Calu3 (cell line): ENCODE data around the gene CCDC148. TPM values are rescaled to one million over a fixed set of nuclear protein-coding genes. Genes with fewer than 3 reads are reported as not detected.

Source experiments
- BruUV-seq: library from RNA; stranded (reverse); fragments of 400-500 nt; replicated peaks from 2 replicates; lab custom pipeline; 2021; lab: Mats Ljungman, UMichigan
- CTCF ChIA-PET: fragments of 300-600 bp; sonication (Branson Sonifier 250); formaldehyde crosslinking; loops from one replicate; lab custom pipeline; 2022; ENCODE audit warnings: antibody characterized with exemption; lab: Charles Lee
- DNase-seq: peaks from one replicate; pipeline ENCODE4 v3.0.0; 2022
- H3K27ac Mint-ChIP-seq: one replicate; pipeline ENCODE4 v1.8.0; 2022; ENCODE audit warnings: mixed read lengths; ENCODE audit not compliant: unreplicated experiment
- H3K27me3 Mint-ChIP-seq: one replicate; pipeline ENCODE4 v1.8.0; 2022; ENCODE audit warnings: mixed read lengths; ENCODE audit not compliant: unreplicated experiment
- H3K36me3 Mint-ChIP-seq: one replicate; pipeline ENCODE4 v1.8.0; 2022; ENCODE audit warnings: mild to moderate bottlenecking, moderate library complexity, mixed read lengths; ENCODE audit not compliant: insufficient read depth, unreplicated experiment
- H3K4me1 Mint-ChIP-seq: one replicate; pipeline ENCODE4 v1.8.0; 2022; ENCODE audit warnings: mild to moderate bottlenecking, low read depth, mixed read lengths; ENCODE audit not compliant: unreplicated experiment
- H3K4me3 Mint-ChIP-seq: one replicate; pipeline ENCODE4 v1.8.0; 2022; ENCODE audit warnings: mild to moderate bottlenecking, low read depth, moderate library complexity, mixed read lengths; ENCODE audit not compliant: unreplicated experiment
- H3K9me3 Mint-ChIP-seq: one replicate; pipeline ENCODE4 v1.8.0; 2022; ENCODE audit warnings: low read depth, mixed read lengths; ENCODE audit not compliant: unreplicated experiment
- intact Hi-C: fragments of 100-400 bp; cut with micrococcal nuclease; formaldehyde crosslinking; loops from one replicate; pipeline ENCODE4 v1.10.0; 2022; ENCODE audit not compliant: unreplicated experiment
- total RNA-seq: library from RNA; stranded (reverse); gene quantifications from 2 replicates; pipeline ENCODE4 v1.2.3, GENCODE V29; 2022
- TF ChIP-seq, protein P1 (sequence below): fragments of 200-600 bp; IDR thresholded peaks from one replicate; pipeline ENCODE4 v1.8.0; 2022; ENCODE audit warnings: antibody characterized with exemption; ENCODE audit not compliant: unreplicated experiment

The CCDC148 gene
- total RNA-seq, 1 experiment from 2014 or later = 5.1 TPM

- Mint-ChIP-seq H3K36me3 (peaks cover 26% of the 10 kb centered on the region), H3K27me3 (no peaks in the 10 kb centered on the region), H3K9me3 (no peaks in the 10 kb centered on the region), H3K4me1 (peaks cover 79% of the 10 kb centered on the region), H3K27ac (peak overlapping the region; percentile 11), H3K4me3 (no peak overlapping the region)
- intact Hi-C loops = no loop called here
- no peak for DNase-seq
- CTCF ChIA-PET = no interaction called here
- BruUV-seq = no TSS peak
- TF ChIP-seq, protein P1, sequence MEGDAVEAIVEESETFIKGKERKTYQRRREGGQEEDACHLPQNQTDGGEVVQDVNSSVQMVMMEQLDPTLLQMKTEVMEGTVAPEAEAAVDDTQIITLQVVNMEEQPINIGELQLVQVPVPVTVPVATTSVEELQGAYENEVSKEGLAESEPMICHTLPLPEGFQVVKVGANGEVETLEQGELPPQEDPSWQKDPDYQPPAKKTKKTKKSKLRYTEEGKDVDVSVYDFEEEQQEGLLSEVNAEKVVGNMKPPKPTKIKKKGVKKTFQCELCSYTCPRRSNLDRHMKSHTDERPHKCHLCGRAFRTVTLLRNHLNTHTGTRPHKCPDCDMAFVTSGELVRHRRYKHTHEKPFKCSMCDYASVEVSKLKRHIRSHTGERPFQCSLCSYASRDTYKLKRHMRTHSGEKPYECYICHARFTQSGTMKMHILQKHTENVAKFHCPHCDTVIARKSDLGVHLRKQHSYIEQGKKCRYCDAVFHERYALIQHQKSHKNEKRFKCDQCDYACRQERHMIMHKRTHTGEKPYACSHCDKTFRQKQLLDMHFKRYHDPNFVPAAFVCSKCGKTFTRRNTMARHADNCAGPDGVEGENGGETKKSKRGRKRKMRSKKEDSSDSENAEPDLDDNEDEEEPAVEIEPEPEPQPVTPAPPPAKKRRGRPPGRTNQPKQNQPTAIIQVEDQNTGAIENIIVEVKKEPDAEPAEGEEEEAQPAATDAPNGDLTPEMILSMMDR = no peak
These were observed 44.7 kb upstream of the CCDC148 start for GRCh38 chr2:158501301-158501700.

- peaks cover 27% of the 10 kb centered on the region for H3K36me3 Mint-ChIP-seq
- H3K9me3 Mint-ChIP-seq = no peaks in the 10 kb centered on the region
- BruUV-seq = no TSS peak
- no peak for DNase-seq
- intact Hi-C loops = no loop called here
- CTCF ChIA-PET = no interaction called here
- H3K4me1 Mint-ChIP-seq = peaks cover 73% of the 10 kb centered on the region
- no peaks in the 10 kb centered on the region for H3K27me3 Mint-ChIP-seq
- TF ChIP-seq, protein P1 = no peak
- no peak overlapping the region for H3K4me3 Mint-ChIP-seq
- H3K27ac Mint-ChIP-seq = no peak overlapping the region
These were observed 43.8 kb upstream of the CCDC148 start for GRCh38 chr2:158500333-158500732.

- Mint-ChIP-seq H3K4me3 (no peak overlapping the region), H3K9me3 (no peaks in the 10 kb centered on the region), H3K4me1 (peaks cover 65% of the 10 kb centered on the region), H3K27me3 (no peaks in the 10 kb centered on the region), H3K27ac (no peak overlapping the region), H3K36me3 (peaks cover 27% of the 10 kb centered on the region)
- intact Hi-C loops = no loop called here
- BruUV-seq = no TSS peak
- TF ChIP-seq, protein P1 = no peak
- DNase-seq = no peak
- CTCF ChIA-PET = no interaction called here
These were observed 42.8 kb upstream of the CCDC148 start for GRCh38 chr2:158499383-158499782.

DNA sequence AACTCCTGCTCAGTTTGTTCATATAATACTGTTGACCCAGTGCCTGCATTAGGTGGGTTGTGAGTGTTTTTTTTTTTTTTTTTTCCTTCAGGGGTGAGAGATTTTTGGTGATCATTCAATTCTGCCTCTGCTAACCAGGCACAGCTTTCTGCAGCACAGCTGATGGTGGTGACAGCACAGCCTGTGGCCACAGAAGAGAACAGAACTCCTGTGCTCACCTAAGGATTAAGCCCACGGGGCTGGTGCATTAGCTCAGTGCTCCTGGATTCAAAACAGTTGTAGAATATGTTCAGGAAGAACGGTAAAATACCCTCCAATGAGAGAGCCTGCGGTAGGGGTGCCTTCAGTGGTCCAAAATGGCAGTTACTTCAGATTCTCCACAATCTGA is 42.2 kb upstream of the CCDC148 start:
- CTCF ChIA-PET = no interaction called here
- Mint-ChIP-seq H3K4me3 (no peak overlapping the region), H3K27ac (no peak overlapping the region), H3K27me3 (no peaks in the 10 kb centered on the region), H3K9me3 (no peaks in the 10 kb centered on the region), H3K4me1 (peaks cover 70% of the 10 kb centered on the region), H3K36me3 (peaks cover 27% of the 10 kb centered on the region)
- intact Hi-C loops = no loop called here
- TF ChIP-seq, protein P1 = no peak
- no peak for DNase-seq
- BruUV-seq = no TSS peak
